Measurements from ENCODE around the gene ZNF329. TPM values are rescaled to one million over a fixed set of nuclear protein-coding genes. Genes with fewer than 3 reads are reported as not detected.

Gene ZNF329
- total RNA-seq, 1 donor from 2014 or later, result 7.0 TPM

- DNase-seq (ENCODE audit: missing footprints) (no peak), ATAC-seq (no peak)
- intact Hi-C loops (cut with DNase I), result no loop called here
Observed at GRCh38 chr19:58086825-58087710, 63.5 kb downstream of the ZNF329 start.

DNA sequence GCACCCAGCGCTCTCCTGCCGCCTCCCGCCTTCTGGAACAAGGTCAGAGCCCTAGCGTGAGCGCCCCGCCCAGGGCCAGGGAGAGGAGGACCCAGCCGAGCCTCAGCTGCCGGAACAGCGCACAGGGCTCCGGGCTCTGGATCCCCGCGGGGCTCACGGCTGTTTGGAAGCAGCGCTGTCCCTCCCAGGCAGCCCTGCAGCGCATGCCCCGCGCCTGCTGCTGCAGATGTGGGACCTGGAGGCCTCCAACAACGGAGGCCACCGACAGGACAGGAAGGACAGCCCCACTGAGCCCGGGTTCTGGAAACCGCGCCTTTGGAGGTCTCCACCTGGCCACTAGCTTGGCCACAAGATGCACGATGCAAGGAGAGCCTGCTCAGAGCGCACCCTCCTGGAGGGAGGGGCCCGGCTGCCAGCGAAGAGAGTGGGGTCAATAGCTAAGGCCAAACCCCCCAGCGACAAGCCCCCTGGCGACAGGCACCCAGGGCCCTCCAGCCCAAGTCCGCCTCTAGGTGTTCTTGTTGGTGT lies 65.2 kb downstream of the ZNF329 start:
- DNase-seq (ENCODE audit: missing footprints) (no peak), ATAC-seq (no peak)
- intact Hi-C loops (cut with DNase I), result no loop called here

GRCh38 chr19:58084596-58085347 lies 65.8 kb downstream of the ZNF329 start:
- intact Hi-C loops (cut with DNase I), result no loop called here
- ATAC-seq, result no peak

GRCh38 chr19:58083021-58083420 lies 67.6 kb downstream of the ZNF329 start:
- DNase-seq (ENCODE audit: missing footprints) (no peak), ATAC-seq (no peak)
- intact Hi-C loops (cut with DNase I), result no loop called here

More at GRCh38 chr19:58084596-58085347, 65.8 kb downstream of the ZNF329 start:
- no peak for DNase-seq (ENCODE audit: missing footprints)

GRCh38 chr19:58079792-58080191 lies 70.8 kb downstream of the ZNF329 start:
- DNase-seq (ENCODE audit: missing footprints) (no peak), ATAC-seq (no peak)
- intact Hi-C loops (cut with DNase I), result no loop called here

Other genes with a start within 250 kb of the ZNF329 start
- 9.5 TPM for gene ZNF417, start 234.2 kb downstream of the ZNF329 start, total RNA-seq
- 11.0 TPM for gene ZNF418, start 215.4 kb downstream of the ZNF329 start, total RNA-seq
- gene ZNF256, start 203.1 kb downstream of the ZNF329 start, total RNA-seq, result 9.3 TPM
- gene C19orf18, start 176.3 kb downstream of the ZNF329 start, total RNA-seq, result 2.2 TPM
- gene ZNF606, start 148.0 kb downstream of the ZNF329 start, total RNA-seq, result 11.8 TPM
- gene ZSCAN1, start 116.8 kb downstream of the ZNF329 start, total RNA-seq, result not detected
- 3.7 TPM for gene ZNF135, start 91.5 kb downstream of the ZNF329 start, total RNA-seq
- 65.8 TPM for gene ZSCAN18, start 52.6 kb downstream of the ZNF329 start, total RNA-seq
- gene ZNF274, start 32.3 kb upstream of the ZNF329 start, total RNA-seq, result 17.8 TPM
- gene ZNF544, start 78.1 kb upstream of the ZNF329 start, total RNA-seq, result 19.4 TPM
- gene ZNF8, start 128.2 kb upstream of the ZNF329 start, total RNA-seq, result 4.2 TPM
- gene ERVK3-1, start 154.6 kb upstream of the ZNF329 start, total RNA-seq, result 21.7 TPM
- 1.8 TPM for gene ZSCAN22, start 176.2 kb upstream of the ZNF329 start, total RNA-seq
- 3.9 TPM for gene A1BG, start 202.7 kb upstream of the ZNF329 start, total RNA-seq
- 0.19 TPM for gene ZNF497, start 212.0 kb upstream of the ZNF329 start, total RNA-seq
- gene ZNF837, start 230.2 kb upstream of the ZNF329 start, total RNA-seq, result 0.22 TPM
- 551 TPM for gene RPS5, start 236.5 kb upstream of the ZNF329 start, total RNA-seq
- not detected for gene RNF225, start 244.9 kb upstream of the ZNF329 start, total RNA-seq

Measured in Right ventricle myocardium inferior (tissue), 1 donor.